Panc1 (cell line): ENCODE results near the gene TRAF4. TPM values are rescaled to one million over a fixed set of nuclear protein-coding genes. Genes with fewer than 3 reads are reported as not detected.
A peak's percentile ranks its signal among the peaks of the same experiment; 100 is the strongest.

Experiments
- ATAC-seq: fragments of 200-7000 bp; cut with Tn5 transposase; 2 replicates; pipeline ENCODE4 v1.9.1; 2020; ENCODE audit warnings: mild to moderate bottlenecking, moderate library complexity
- BruUV-seq: library from RNA; stranded (reverse); fragments of 400-500 nt; replicated peaks from 2 replicates; lab custom pipeline; 2021; lab: Mats Ljungman, UMichigan
- CTCF ChIA-PET: fragments of 300-600 bp; sonication (Branson Sonifier 250); formaldehyde crosslinking; loops from one replicate; lab custom pipeline; 2022; ENCODE audit warnings: antibody characterized with exemption; lab: Charles Lee
- POLR2A ChIA-PET: fragments of 300-600 bp; sonication (Branson Sonifier 250); formaldehyde crosslinking; loops from one replicate; lab custom pipeline; 2022; ENCODE audit warnings: antibody characterized with exemption; lab: Charles Lee
- DNase-seq: peaks from one replicate; pipeline ENCODE4 v3.0.0-alpha.2; 2010; ENCODE audit warnings: low read depth, low spot score
- H3K27ac ChIP-seq: 2 replicates; pipeline ENCODE4 v1.5.1; 2011; ENCODE audit warnings: mild to moderate bottlenecking, low read length, inconsistent platforms
- H3K27me3 ChIP-seq: fragments of 200-500 bp; sonication (Bioruptor generic); 2 replicates; pipeline ENCODE4 v1.6.0; 2014; ENCODE audit warnings: low read length, inconsistent platforms; ENCODE audit not compliant: control insufficient read depth, insufficient read depth
- H3K36me3 ChIP-seq: fragments of 200-500 bp; sonication (Bioruptor generic); 2 replicates; pipeline ENCODE4 v1.5.1; 2014; ENCODE audit warnings: inconsistent platforms, mild to moderate bottlenecking, low read length, moderate library complexity; ENCODE audit not compliant: control insufficient read depth, insufficient read depth
- H3K4me1 ChIP-seq: 2 replicates; pipeline ENCODE4 v1.5.1; 2011; ENCODE audit warnings: inconsistent platforms, mild to moderate bottlenecking, low read length, moderate library complexity; ENCODE audit not compliant: control insufficient read depth, insufficient read depth
- H3K4me3 ChIP-seq, 2 experiments: 2 replicates each; pipeline ENCODE4 v1.5.1; 2011 to 2012; ENCODE audit warnings: low read depth in 2 of 2, low read length in 2 of 2, mild to moderate bottlenecking in 2 of 2, inconsistent platforms in 1 of 2, moderate library complexity in 1 of 2
- H3K9me3 ChIP-seq: fragments of 200-500 bp; sonication (Bioruptor generic); 2 replicates; pipeline ENCODE4 v1.5.1; 2014; ENCODE audit warnings: low read depth, mild to moderate bottlenecking, inconsistent platforms, low read length, moderate library complexity; ENCODE audit not compliant: control insufficient read depth, insufficient read depth
- POLR2AphosphoS5 ChIP-seq: IDR thresholded peaks from 2 replicates; pipeline ENCODE4 v1.6.1; 2012; ENCODE audit warnings: mild to moderate bottlenecking, low read depth, low read length, moderate library complexity
- SIN3A ChIP-seq: IDR thresholded peaks from 2 replicates; pipeline ENCODE4 v1.6.1; 2012; ENCODE audit warnings: low read depth, mild to moderate bottlenecking, low read length, moderate library complexity, borderline replicate concordance; ENCODE audit not compliant: insufficient read depth
- TCF7L2 ChIP-seq: IDR thresholded peaks from 2 replicates; pipeline ENCODE4 v1.6.1; 2011; ENCODE audit warnings: mild to moderate bottlenecking, low read depth, low read length, inconsistent platforms
- in situ Hi-C: cut with HindIII; loops from 2 replicates; pipeline ENCODE4 v1.10.0; 2016; ENCODE audit warnings: low sequenced_read_pairs, low pct_unique_long_range_greater_than_20kb
- intact Hi-C: fragments of 100-400 bp; cut with micrococcal nuclease; formaldehyde crosslinking; loops from one replicate; pipeline ENCODE4 v1.10.0; 2022; ENCODE audit not compliant: unreplicated experiment
- total RNA-seq: library from RNA; stranded (reverse); gene quantifications from one replicate; pipeline ENCODE4 v1.2.1, GENCODE V29; 2021; ENCODE audit not compliant: unreplicated experiment
- TF ChIP-seq, protein P1 (sequence below), 2 experiments: IDR thresholded peaks; 2 replicates each; pipeline ENCODE4 v1.6.1; 2011 to 2012; ENCODE audit warnings: low read depth in 2 of 2, control low read depth in 1 of 2, low read length in 1 of 2, mild to moderate bottlenecking in 1 of 2, moderate library complexity in 1 of 2; ENCODE audit not compliant: insufficient read depth in 1 of 2
- TF ChIP-seq, protein P2 (sequence below): fragments of 450-650 bp; IDR thresholded peaks from 2 replicates; pipeline ENCODE4 v1.5.1; 2017; ENCODE audit warnings: mild to moderate bottlenecking

Gene TRAF4
- total RNA-seq, 1 experiment from 2014 or later, result 108 TPM

DNA sequence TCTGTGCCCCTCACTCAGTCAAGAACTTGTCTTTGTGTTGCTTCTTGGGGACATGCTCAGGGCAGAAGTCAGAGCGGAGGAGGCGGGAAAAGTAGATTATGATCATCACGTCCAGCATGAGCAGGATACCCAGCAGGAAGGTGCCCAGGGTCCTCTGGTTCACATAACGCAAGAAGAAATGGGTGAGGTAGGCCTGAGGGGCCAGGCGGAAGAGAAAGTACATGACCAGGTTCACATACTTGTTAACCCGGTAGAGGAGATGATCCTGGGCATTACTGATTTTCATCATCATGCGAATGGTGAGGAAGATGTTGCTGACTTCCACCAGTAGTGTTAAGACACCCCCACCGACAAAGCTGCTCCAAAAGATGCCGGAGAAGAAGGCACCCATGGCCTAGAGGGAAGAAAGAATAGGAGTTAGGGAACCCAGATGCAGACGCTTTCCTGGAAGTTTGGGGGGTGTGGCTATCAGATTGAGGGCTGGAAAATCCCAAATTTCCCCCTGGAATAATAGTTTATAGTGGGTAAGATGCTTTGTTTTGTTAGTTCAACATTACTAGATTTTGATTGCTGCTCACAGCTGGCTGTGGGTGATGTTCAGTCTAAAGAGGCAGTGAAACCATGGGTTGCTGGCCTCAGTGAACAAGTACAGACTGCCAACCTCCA is 19.2 kb upstream of the TRAF4 start:
- Histone ChIP-seq H3K4me1 (peaks cover 39% of the 10 kb centered on the region), H3K27ac (peak overlapping the region; percentile 99), H3K9me3 (no peaks in the 10 kb centered on the region), H3K36me3 (peaks cover 30% of the 10 kb centered on the region), H3K27me3 (no peaks in the 10 kb centered on the region), H3K4me3 (peak overlapping the region; percentile 69 to 96)
- CTCF ChIA-PET, result interaction anchor here (1.0 kb wide), 1 partner anchor 225 kb away, joined by 3 read pairs; no protein-coding TSS in a partner anchor
- no peak for DNase-seq
- intact Hi-C loops, result loop anchor here (5.0 to 10.0 kb wide), 2 partner anchors 180 to 228 kb away; partner anchors contain the start of genes DHRS13 and PHF12
- no peak for TF ChIP-seq POLR2AphosphoS5
- TF ChIP-seq SIN3A, result no peak
- TF ChIP-seq, protein P1, sequence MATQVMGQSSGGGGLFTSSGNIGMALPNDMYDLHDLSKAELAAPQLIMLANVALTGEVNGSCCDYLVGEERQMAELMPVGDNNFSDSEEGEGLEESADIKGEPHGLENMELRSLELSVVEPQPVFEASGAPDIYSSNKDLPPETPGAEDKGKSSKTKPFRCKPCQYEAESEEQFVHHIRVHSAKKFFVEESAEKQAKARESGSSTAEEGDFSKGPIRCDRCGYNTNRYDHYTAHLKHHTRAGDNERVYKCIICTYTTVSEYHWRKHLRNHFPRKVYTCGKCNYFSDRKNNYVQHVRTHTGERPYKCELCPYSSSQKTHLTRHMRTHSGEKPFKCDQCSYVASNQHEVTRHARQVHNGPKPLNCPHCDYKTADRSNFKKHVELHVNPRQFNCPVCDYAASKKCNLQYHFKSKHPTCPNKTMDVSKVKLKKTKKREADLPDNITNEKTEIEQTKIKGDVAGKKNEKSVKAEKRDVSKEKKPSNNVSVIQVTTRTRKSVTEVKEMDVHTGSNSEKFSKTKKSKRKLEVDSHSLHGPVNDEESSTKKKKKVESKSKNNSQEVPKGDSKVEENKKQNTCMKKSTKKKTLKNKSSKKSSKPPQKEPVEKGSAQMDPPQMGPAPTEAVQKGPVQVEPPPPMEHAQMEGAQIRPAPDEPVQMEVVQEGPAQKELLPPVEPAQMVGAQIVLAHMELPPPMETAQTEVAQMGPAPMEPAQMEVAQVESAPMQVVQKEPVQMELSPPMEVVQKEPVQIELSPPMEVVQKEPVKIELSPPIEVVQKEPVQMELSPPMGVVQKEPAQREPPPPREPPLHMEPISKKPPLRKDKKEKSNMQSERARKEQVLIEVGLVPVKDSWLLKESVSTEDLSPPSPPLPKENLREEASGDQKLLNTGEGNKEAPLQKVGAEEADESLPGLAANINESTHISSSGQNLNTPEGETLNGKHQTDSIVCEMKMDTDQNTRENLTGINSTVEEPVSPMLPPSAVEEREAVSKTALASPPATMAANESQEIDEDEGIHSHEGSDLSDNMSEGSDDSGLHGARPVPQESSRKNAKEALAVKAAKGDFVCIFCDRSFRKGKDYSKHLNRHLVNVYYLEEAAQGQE (IDR thresholded peaks at IDR 0.05; ENCODE audit: insufficient read depth in 1 of 2, low read depth in 2 of 2, low read length in 1 of 2), result no peak
- TF ChIP-seq TCF7L2, result no peak
- TF ChIP-seq, protein P2, sequence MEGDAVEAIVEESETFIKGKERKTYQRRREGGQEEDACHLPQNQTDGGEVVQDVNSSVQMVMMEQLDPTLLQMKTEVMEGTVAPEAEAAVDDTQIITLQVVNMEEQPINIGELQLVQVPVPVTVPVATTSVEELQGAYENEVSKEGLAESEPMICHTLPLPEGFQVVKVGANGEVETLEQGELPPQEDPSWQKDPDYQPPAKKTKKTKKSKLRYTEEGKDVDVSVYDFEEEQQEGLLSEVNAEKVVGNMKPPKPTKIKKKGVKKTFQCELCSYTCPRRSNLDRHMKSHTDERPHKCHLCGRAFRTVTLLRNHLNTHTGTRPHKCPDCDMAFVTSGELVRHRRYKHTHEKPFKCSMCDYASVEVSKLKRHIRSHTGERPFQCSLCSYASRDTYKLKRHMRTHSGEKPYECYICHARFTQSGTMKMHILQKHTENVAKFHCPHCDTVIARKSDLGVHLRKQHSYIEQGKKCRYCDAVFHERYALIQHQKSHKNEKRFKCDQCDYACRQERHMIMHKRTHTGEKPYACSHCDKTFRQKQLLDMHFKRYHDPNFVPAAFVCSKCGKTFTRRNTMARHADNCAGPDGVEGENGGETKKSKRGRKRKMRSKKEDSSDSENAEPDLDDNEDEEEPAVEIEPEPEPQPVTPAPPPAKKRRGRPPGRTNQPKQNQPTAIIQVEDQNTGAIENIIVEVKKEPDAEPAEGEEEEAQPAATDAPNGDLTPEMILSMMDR, result no peak
- BruUV-seq, result TSS peak; percentile 90
- ATAC-seq, result no peak
- in situ Hi-C loops, result no loop called here
- POLR2A ChIA-PET, result no interaction called here

DNA sequence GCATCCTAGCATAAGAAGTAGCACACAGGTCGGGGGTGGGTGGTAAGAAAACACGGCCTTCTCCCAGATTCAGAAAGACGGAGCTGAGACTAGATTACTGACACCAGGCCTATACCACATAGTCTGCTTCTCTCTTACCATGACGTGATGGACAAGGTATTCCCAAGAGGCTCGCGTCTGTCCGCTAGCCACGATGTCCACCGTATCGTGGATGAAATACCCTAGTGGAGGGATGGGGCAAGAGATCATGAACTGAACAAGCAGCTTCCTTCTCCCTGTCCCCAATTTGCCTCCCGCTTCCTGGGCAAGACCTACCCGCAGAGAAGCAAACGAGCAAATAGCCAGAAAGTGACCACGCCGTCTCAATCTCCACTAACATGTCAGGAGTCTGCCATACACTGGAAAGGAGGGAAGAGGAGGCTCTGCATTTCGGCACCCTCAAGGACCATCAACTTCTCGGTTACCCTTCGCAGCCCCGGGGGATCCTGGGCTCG is 18.6 kb upstream of the TRAF4 start:
- Histone ChIP-seq H3K4me1 (peaks cover 41% of the 10 kb centered on the region), H3K4me3 (peak overlapping the region; percentile 69 to 96), H3K9me3 (no peaks in the 10 kb centered on the region), H3K36me3 (peaks cover 30% of the 10 kb centered on the region), H3K27ac (peak overlapping the region; percentile 99), H3K27me3 (no peaks in the 10 kb centered on the region)
- ChIA-PET CTCF (interaction anchor here (1.0 to 3.0 kb wide), 2 partner anchors 38 to 225 kb away, joined by 3 to 12 read pairs; no protein-coding TSS in a partner anchor), POLR2A (interaction anchor here (0.6 to 0.7 kb wide), 2 partner anchors 29 to 153 kb away, joined by 3 read pairs; no protein-coding TSS in a partner anchor)
- intact Hi-C loops, result loop anchor here (5.0 to 10.0 kb wide), 2 partner anchors 180 to 227 kb away; partner anchors contain the start of genes DHRS13 and PHF12
- ATAC-seq (peak; percentile 12), DNase-seq (no peak)
- TF ChIP-seq POLR2AphosphoS5 (peak; percentile 95), SIN3A (no peak)
- BruUV-seq, result no TSS peak
- in situ Hi-C loops, result no loop called here
